SH-SY5Y (cell line): Measurements from ENCODE around the gene LCN15.

Experiments used
- GATA2 ChIP-seq: IDR thresholded peaks from 2 replicates; pipeline ENCODE4 v1.6.1; 2011; ENCODE audit warnings: mild to moderate bottlenecking, low read depth, low read length
- GATA3 ChIP-seq: IDR thresholded peaks from 2 replicates; pipeline ENCODE4 v1.6.1; 2011; ENCODE audit warnings: low read depth, mild to moderate bottlenecking, low read length, moderate library complexity

The LCN15 gene

DNA sequence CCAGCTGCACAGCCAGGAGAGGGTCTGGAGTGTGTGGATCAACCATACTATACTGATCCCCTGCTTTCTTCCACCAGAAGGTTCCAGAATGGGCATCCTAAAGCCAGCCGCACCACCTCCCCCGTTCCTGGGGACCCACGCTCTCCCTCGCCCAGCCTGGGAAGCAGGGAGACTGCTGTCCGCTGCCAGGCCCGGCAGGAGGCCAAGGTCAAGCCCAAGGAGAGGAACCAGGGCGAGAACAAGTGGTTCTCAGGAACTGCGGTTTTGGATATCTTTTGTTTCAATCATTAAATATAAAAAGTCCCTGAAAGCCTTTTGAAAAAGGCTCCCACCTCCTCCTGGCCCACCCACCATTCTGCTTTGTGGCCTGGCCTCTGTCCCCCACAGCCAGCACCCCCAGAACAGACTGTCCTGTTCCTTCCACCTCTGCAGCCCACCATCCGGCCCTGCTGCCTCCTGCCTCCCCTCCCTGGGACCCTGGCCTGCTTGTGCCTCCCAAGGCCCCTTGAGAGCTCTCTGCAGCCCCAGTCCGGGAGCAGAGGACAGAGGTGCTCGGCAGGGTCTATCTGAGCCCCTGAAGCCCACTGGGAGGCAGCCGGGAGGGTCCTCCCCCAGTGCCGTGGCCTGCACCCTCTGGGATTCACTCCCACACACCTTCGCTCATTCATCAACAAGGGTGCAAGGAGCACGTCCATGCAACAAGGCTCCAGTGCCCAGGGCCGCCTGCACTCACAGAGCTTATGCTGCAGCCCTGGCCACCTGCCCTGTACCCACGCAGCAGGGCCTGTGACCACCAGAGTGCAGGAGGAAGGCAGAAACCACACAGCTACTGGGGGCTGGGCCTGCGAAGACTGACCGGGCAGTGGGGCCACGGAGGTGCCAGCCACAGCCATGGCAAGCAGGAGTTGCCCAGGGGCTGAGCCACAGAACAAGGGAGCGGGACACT is 15.4 kb downstream of the LCN15 start:
- TF ChIP-seq GATA2 (no peak), GATA3 (no peak)

DNA sequence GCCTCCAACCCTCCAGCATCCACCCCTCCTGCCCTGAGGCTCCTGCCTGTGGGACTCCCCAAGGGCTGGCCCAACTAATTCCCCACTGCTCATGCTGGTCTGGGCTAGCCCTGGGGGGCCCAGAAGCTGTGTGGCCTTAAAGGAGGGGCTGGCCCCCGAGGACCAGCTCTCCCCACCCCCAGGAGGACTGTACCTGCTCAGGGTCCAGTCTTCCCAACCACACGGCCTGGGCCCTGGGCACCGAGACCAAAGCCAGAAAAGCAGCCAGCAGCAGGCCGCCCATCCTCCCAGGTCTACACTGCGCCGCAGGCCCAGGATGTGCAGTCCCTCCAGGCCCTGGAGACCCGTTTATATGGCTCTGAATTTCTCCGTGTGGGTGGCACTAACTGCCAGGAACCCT is 16.1 kb downstream of the LCN15 start, which contains the start of gene LCN6:
Gene LCN6, minus strand, starts transcription at position 325 of the 400 bp plus-strand sequence. Its CDS starts 42 bp downstream, at position 283.
- TF ChIP-seq GATA3, result no peak
- no peak for TF ChIP-seq GATA2

DNA sequence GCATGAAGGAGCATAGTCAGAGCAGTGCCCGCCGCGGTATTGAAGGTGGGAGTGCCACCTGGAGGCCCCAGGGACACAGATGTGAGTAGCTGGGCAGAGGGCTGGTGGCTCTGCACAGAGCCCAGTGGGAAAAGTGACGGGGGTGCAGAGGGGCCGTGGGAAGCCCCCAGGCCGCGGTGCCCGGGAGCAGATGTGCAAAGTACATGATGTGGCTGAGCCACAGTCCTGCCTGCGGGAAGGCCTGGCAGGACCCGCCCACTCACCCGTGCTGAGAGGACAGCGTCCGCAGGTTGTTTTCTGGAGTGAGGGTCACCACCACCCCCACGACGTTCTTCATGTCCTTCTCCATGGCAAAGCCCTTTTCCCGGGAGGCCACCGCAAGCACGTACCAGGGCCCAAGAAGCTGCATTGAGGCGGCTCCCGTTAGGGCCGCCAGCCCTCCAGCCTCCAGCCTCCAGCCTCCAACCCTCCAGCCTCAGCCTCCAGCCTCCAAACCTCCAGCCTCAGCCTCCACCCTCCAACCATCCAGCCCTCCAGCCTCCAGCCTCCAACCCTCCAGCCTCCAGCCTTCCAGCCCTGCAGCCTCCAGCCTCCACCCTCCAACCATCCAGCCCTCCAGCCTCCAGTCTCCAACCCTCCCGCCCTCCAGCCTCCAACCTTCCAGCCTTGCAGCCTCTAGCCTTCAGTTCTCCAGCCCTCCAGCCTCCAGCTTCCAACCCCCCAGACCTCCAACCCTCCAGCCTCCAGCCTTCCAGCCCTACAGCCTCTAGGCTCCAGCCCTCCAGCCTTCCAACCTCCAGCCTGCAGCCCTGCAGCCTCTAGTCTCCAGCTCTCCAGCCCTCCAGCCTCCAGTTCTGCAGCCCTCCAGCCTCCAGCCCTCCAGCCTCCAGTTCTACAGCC is 16.9 kb downstream of the LCN15 start:
- TF ChIP-seq GATA2, result no peak
- TF ChIP-seq GATA3, result no peak

DNA sequence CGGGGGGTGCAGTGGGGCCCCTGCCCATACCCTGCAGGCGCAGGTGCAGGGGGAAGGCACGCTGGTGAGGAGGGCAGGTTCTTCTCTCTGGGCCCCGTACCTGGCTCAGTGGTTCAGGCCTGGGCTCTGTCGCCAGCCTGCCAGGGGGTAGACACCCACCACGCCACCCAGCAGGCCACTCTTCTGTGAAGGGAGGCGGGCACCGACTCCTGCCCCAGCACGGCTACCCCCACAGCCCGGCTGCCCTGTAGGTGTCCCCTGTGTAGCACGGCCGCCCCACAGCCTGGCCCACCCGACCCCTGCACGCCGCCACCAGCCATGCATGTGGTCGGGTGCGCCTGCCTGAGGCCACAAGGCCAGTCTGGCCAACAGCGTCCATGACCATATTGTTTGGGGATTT is 17.7 kb downstream of the LCN15 start:
- no peak for TF ChIP-seq GATA2
- no peak for TF ChIP-seq GATA3

DNA sequence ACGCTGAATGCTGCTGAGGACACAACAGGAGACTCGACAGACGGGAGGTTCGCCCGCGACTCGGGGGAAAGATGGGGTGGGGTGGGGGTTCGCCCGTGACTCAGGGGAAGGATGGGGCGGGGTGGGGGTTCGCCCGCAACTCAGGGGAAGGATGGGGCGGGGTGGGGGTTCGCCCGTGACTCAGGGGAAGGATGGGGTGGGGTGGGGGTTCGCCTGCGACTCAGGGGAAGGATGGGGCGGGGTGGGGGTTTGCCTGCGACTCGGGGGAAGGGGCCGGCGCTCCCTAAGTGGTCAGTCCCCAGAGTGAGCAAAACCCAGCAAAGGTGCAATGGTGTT is 18.2 kb downstream of the LCN15 start:
- TF ChIP-seq GATA2 (no peak), GATA3 (no peak)

DNA sequence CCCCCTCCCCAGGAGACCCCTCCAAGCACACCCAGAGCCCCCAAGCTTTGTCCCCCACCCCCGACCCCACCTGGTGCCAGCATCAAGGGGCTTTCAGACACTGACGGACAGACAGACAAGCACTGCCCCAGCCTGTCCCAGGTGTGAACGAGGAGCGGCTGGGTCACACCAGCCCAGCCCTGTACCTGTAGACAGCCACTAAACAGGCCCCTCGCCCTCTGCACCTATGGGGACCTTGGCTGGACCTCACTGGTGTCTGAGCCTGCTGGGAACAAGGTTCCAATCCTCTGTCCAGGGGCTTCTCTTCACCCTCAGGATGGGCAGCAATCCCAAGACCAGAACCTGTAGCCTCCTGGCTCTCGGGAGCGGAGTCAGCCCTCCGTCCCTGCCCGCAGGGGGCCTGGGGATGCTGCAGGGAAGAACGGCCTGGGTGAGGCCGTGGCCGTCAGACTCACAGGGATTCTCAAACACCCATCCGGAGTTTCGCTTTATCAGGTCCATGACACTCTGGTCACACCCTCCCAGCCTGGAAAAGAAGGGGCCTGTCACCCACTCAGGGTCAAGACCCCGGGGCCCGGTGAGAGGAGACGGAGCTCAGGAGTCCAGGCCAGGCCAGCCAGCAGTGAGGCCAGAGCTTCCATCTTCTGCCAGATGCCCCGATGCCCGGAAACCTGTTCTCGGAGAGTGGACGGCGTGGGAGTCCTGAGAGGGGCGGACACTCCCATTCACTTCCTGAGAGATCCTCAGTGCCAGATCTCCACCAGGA is 18.7 kb downstream of the LCN15 start:
- no peak for TF ChIP-seq GATA3
- TF ChIP-seq GATA2, result no peak

DNA sequence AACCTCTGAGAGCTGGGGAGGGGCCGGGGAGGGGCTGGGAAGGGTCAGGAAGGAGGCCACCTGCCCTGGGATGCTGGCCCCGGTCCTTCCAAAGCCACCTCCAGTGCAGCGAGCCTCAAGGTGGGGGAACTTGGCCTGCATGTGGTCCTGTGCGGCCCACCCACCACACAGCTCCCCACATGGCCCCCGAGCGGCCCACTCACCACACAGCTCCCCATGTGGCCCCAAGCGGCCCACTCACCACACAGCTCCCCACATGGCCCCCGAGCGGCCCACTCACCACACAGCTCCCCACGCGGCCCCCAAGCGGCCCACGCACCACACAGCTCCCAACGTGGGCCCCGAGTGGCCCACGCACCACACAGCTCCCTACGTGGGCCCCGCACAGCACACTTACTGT is 19.5 kb downstream of the LCN15 start:
- TF ChIP-seq GATA2 (no peak), GATA3 (no peak)

DNA sequence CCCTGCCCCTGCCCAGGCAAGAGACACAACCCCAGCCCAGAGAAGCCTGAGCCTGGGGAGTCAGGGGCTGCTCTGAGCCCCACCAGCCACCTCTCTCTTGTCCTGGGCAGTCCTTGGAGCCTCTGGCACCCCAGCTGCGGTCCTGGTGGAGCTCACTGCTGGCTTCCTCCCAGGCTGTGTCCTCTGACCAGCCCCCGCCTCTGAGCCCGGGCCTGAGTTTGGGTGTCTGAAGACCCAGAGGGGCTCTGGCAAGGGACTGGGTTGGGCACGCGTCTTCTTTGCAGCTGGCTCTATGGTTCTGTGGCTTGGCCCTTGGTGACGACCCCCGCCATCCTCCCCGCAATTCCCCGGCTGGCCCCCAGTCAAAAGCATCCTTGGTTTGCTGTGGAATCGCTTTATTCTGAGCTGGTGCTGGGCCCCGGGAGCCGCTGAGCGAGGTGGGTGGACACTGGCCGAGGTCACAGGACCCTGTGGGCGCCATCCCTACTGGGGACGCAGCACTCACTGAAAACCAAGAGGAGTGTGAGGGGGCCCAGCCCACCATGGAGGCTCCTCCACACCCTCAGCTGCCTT is 20.6 kb downstream of the LCN15 start:
- no peak for TF ChIP-seq GATA3
- TF ChIP-seq GATA2, result no peak

DNA sequence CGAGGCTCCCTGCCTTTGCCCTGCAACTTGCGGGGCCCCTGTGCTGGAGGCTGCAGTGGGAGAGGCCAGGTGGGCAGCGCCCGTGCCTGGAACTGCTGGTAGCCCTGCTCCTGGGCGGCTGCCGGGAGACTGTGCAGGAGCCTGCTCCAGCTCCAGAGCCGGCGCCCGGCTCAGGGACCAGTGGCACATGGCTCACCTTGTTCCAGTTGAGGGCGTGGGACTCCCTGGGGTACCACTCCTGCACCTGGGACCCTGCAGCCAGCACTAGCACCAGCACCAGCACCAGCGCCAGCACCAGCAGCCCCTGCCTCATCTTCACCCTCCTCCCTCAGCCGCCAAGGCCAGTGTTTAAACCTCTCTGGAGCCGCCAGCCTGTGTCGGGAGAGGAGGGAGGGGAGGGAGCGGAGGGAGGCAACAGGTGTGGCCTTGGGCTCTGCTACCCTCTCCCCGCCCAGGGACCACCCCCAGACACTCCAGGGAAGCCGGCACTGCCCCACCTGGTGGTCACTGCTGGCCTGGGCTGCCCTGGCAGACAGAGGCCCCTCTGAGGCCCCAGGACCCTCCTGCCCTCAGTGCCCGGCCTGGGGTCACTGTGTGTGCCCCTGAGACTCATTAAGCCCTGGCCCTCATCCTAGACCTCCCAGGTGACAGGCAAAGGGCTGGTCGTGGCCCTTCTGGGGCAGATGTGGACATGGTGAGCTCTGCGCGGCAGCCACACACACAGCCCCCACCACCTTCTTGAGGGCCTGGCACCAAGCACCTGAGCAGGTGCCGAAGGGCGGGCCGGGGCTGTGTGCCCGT is 21.5 kb downstream of the LCN15 start, which contains the start of gene LCN10:
Gene LCN10, minus strand, starts transcription at position 350 of the 801 bp plus-strand sequence. Its CDS starts 37 bp downstream, at position 313.
- no peak for TF ChIP-seq GATA3
- TF ChIP-seq GATA2, result no peak

DNA sequence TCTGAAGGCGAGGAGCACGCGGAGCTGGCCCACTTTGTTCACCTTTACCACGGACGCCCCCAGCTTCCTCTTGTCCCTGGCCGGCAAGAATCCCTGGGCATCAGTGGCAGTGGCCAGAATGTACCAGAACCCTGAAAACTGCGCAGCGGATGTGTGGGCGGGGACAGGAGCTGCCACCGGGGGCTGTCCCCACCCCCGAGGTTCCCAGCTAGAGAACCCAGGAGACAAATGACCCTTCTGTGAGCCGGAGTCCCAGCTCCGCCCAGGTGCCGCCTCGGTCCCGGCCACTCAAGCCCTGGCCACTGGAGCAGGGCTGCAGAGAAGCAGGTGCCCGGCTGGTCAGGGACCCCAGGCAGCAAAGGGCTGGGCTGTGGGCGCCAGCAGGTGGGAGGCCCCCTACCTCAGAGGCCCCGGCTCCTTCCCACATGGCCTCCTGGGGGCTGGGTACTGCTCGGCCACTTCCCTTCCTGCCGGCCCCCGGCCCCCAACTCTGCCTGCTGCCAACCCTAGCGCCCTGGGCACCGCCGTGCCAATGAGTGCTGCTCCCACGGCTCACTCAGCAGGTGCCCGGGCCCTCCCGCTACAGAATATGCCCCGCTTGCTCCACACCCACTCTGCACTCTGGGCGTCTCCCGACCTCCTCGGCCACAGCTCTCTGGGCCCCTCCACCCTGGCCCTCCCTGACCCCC is 22.3 kb downstream of the LCN15 start:
- no peak for TF ChIP-seq GATA2
- no peak for TF ChIP-seq GATA3

DNA sequence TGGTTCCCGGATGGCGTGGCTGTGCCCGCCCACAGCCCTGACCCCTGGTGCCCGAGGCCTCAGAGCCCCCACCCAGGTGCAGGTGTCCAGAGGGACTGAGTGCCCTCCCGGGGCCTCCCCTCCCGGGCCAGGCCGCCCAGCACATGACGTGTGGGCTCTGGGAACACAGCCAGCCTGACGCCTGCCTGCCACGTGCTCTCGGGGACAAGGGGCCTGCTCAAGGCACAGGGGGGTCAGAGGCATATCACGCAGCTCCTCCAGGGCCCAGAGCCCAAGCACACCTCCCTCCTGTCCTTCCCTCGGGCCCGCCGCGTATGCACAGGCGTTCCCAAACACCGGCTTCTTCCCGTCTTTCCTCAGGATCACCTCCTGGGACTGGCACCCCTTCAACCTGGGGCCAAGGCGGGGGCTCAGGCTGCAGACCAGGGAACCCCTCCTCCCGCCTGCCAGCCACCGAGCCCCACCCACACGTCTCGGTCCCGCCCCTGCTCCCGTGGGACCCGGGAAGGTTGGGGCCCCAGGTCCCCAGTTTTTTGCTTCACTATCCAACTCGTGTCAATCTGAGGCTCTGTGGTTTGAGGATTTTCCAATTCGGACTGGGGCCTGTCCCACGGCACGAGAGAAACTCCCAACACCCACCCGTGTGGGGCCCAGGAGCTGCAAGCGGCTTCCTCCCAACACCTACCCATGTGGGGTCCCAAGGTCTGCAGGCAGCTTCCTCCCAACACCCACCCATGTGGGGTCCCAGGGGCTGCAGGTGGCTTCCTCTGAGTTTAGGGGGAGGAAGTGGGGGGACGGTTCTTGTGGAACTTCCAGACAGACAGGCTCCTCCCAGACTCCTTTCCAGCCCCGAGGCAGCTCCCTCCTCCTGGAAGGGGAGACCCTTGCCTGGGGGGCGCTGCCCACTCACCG is 23.1 kb downstream of the LCN15 start:
- TF ChIP-seq GATA3 (no peak), GATA2 (no peak)

DNA sequence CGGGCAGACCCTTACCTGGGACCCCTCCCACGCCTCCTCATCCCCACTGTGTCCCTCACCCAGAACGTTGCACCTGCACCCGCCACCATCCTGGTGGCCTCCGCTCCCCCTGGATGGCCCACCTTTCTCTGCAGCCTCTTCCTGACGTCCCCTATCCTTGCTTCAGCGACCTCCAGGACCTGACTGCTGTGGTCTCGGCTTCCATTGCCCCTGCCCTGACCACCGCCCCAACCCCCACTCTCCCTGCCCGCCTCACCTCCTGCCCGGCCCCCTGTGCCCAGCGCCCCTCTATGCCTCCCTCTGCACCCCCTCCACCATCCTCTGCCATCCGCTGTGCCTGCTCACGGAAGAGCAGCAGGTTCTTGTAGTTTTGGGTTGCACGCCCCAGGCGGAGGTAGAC is 23.8 kb downstream of the LCN15 start:
- no peak for TF ChIP-seq GATA3
- no peak for TF ChIP-seq GATA2

DNA sequence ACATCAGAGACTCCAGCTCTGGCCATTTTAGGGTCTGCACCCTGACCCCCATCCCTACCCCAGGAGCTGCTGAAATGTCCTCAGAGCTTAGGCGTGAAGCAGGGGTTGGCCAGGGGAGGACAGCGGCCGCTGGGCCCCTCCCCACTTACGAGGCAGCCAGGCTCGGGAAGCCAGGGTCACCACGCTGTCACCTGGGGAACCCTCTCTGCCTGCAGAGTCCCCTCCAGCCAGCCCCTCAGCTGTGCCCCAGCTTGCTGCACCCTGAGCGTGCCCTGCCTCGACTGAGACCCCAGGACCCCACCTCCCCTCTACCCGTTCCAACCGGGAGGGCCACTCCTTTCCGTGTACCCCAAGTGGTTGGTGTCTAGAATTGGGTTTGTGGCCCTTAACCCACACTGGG is 24.2 kb downstream of the LCN15 start:
- TF ChIP-seq GATA2, result no peak
- no peak for TF ChIP-seq GATA3
